Natural killer cell (primary cell): Measurements from ENCODE around the gene SIRPB2. TPM values are rescaled to one million over a fixed set of nuclear protein-coding genes. Genes with fewer than 3 reads are reported as not detected.
A peak's percentile ranks its signal among the peaks of the same experiment; 100 is the strongest.

ENCODE experiments used
- ATAC-seq, 3 donors: fragments of 150-1000 bp in 2 of 3; fragments of 200-7000 bp in 1 of 3; cut with Tn5 transposase; 1 replicate in 1 of 3; 2 replicates in 2 of 3; pipeline ENCODE4 v1.10.0; 2021; ENCODE audit warnings: mild to moderate bottlenecking in 2 of 3, moderate library complexity in 2 of 3
- DNase-seq, 2 donors: peaks; one replicate each; pipeline versions ENCODE4 v3.0.0 to v3.0.0-alpha.2; 2013 to 2021; ENCODE audit warnings: mixed read lengths in 1 of 2
- H3K27ac ChIP-seq: one replicate; pipeline ENCODE4 v1.5.1; 2013; ENCODE audit warnings: mild to moderate bottlenecking, low read length
- H3K27me3 ChIP-seq: one replicate; pipeline ENCODE4 v1.6.1; 2013; ENCODE audit warnings: low read length; ENCODE audit not compliant: control insufficient read depth, insufficient read depth
- H3K36me3 ChIP-seq: one replicate; pipeline ENCODE4 v1.6.1; 2013; ENCODE audit warnings: low read length; ENCODE audit not compliant: control insufficient read depth, insufficient read depth
- H3K4me1 ChIP-seq: one replicate; pipeline ENCODE4 v1.6.1; 2013; ENCODE audit warnings: low read length; ENCODE audit not compliant: control insufficient read depth, insufficient read depth
- H3K4me3 ChIP-seq: one replicate; pipeline ENCODE4 v1.5.1; 2013; ENCODE audit warnings: low read length
- H3K9me3 ChIP-seq: one replicate; pipeline ENCODE4 v1.6.1; 2013; ENCODE audit warnings: low read length; ENCODE audit not compliant: control insufficient read depth, insufficient read depth
- H3K27ac Mint-ChIP-seq, 2 donors: one replicate each; pipeline ENCODE4 v1.8.0; 2022; ENCODE audit warnings: mild to moderate bottlenecking in 2 of 2, mixed read lengths in 2 of 2, moderate library complexity in 1 of 2
- H3K27me3 Mint-ChIP-seq, 2 donors: one replicate each; pipeline ENCODE4 v1.8.0; 2022; ENCODE audit warnings: low read depth in 2 of 2, mixed read lengths in 2 of 2
- H3K36me3 Mint-ChIP-seq: one replicate; pipeline ENCODE4 v1.8.0; 2022; ENCODE audit warnings: mixed read lengths
- H3K4me1 Mint-ChIP-seq, 2 donors: one replicate each; pipeline ENCODE4 v1.8.0; 2022; ENCODE audit warnings: mixed read lengths in 2 of 2
- H3K4me3 Mint-ChIP-seq: one replicate; pipeline ENCODE4 v1.8.0; 2022; ENCODE audit warnings: mild to moderate bottlenecking, moderate library complexity, mixed read lengths
- H3K9me3 Mint-ChIP-seq, 2 donors: one replicate each; pipeline ENCODE4 v1.8.0; 2022; ENCODE audit warnings: mixed read lengths in 2 of 2
- CTCF ChIP-seq: fragments of 200-600 bp; IDR thresholded peaks from one replicate; pipeline ENCODE4 v1.8.0; 2022; ENCODE audit warnings: antibody characterized with exemption
- WGBS: methylation state at CpG from one replicate; pipeline ENCODE4 v1.1.7; 2013; ENCODE audit warnings: missing lambda C conversion rate; ENCODE audit not compliant: insufficient coverage; 5-methylcytosine and 5-hydroxymethylcytosine counted together
- intact Hi-C: fragments of 100-400 bp; cut with micrococcal nuclease; formaldehyde crosslinking; loops from one replicate; pipeline ENCODE4 v1.14.2; 2022
- total RNA-seq, 4 donors: library from RNA; stranded (reverse); fragments of 120-200 nt in 1 of 4; gene quantifications; one replicate each; pipeline versions ENCODE4 v1.2.3 to v1.2.4, GENCODE V29; 2013 to 2022

The SIRPB2 gene
- total RNA-seq, 3 donors from 2014 or later (not counting 1 experiment from before 2014, with no cell fraction given) = 1.1 to 2.2 (median 1.5) TPM

- Mint-ChIP-seq H3K4me3 (no peak overlapping the region), H3K27ac (no peak overlapping the region), H3K9me3 (no peaks in the 10 kb centered on the region), H3K36me3 (peaks cover 5% of the 10 kb centered on the region), H3K27me3 (peaks cover 22 to 37% of the 10 kb centered on the region in 2 donors), H3K4me1 (peaks cover 13 to 25% of the 10 kb centered on the region in 2 donors)
- H3K4me3 ChIP-seq = no peak overlapping the region
- H3K9me3 ChIP-seq = no peaks in the 10 kb centered on the region
- intact Hi-C loops = loop anchor here (2.0 kb wide), 1 partner anchor 43 kb away; the partner anchor contains the start of gene FKBP1A
- peaks cover 22% of the 10 kb centered on the region for H3K27me3 ChIP-seq
- TF ChIP-seq CTCF = no peak
- no peak for ATAC-seq
- H3K27ac ChIP-seq = no peak overlapping the region
- peaks cover 15% of the 10 kb centered on the region for H3K4me1 ChIP-seq
- 93% methylated on average over 7 of the region's 8 CpGs for WGBS
- DNase-seq = no peak
- no peaks in the 10 kb centered on the region for H3K36me3 ChIP-seq
Observed at GRCh38 chr20:1436263-1436662, 55.0 kb downstream of the SIRPB2 start.

DNA sequence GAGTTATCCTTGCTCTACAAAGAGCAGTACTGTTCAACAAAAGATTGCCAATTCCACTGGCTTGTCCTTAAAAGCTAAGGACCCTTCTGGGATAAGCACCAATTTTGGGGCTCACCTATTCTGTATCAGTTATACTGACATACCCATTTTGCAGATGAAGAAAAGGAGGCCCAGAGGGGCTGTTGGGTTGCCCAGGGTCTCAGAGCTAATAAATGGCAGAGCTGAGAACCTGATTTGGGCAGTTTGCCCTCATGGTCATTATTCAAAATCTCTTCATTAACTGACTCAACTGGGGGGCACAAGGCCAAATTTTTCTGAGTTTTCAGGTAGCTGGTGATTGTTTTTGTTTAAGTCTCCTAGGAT lies 55.9 kb downstream of the SIRPB2 start:
- no peaks in the 10 kb centered on the region for H3K36me3 ChIP-seq
- ATAC-seq = no peak
- peaks cover 13 to 20% of the 10 kb centered on the region in 2 donors for H3K4me1 Mint-ChIP-seq
- H3K4me1 ChIP-seq = peaks cover 15% of the 10 kb centered on the region
- H3K27ac Mint-ChIP-seq = peak overlapping the region; percentile 45 to 62
- H3K27me3 ChIP-seq = peaks cover 25% of the 10 kb centered on the region
- peaks cover 26 to 46% of the 10 kb centered on the region in 2 donors for H3K27me3 Mint-ChIP-seq
- no peak overlapping the region for H3K4me3 ChIP-seq
- intact Hi-C loops = loop anchor here (2.0 kb wide), 1 partner anchor 31 kb away; the partner anchor contains the start of gene NSFL1C
- no peak for DNase-seq
- no peak overlapping the region for H3K4me3 Mint-ChIP-seq
- no peaks in the 10 kb centered on the region for H3K9me3 Mint-ChIP-seq
- no peaks in the 10 kb centered on the region for H3K9me3 ChIP-seq
- peaks cover 5% of the 10 kb centered on the region for H3K36me3 Mint-ChIP-seq
- no peak overlapping the region for H3K27ac ChIP-seq
- TF ChIP-seq CTCF = no peak

GRCh38 chr20:1434571-1435336 lies 56.5 kb downstream of the SIRPB2 start:
- DNase-seq = peak; percentile 58 to 83

More at GRCh38 chr20:1434571-1435336, 56.5 kb downstream of the SIRPB2 start:
- H3K36me3 ChIP-seq = no peaks in the 10 kb centered on the region
- no peak overlapping the region for H3K27ac ChIP-seq
- intact Hi-C loops = loop anchor here (2.0 kb wide), 1 partner anchor 32 kb away; the partner anchor contains the start of gene NSFL1C
- H3K9me3 Mint-ChIP-seq = no peaks in the 10 kb centered on the region
- peaks cover 15% of the 10 kb centered on the region for H3K4me1 ChIP-seq
- H3K27ac Mint-ChIP-seq = peak overlapping the region; percentile 45 to 62
- WGBS = 0% methylated on average over 1 of the region's 2 CpGs
- peaks cover 31 to 52% of the 10 kb centered on the region in 2 donors for H3K27me3 Mint-ChIP-seq
- peak; percentile 75 to 90 (median 85) for ATAC-seq
- peaks cover 13 to 17% of the 10 kb centered on the region in 2 donors for H3K4me1 Mint-ChIP-seq
- peak overlapping the region; percentile 21 for H3K4me3 Mint-ChIP-seq
- no peak overlapping the region for H3K4me3 ChIP-seq
- H3K36me3 Mint-ChIP-seq = peaks cover 5% of the 10 kb centered on the region
- no peak for TF ChIP-seq CTCF
- no peaks in the 10 kb centered on the region for H3K9me3 ChIP-seq
- peaks cover 28% of the 10 kb centered on the region for H3K27me3 ChIP-seq
